Vagina (tissue), 2 donors: Measurements from ENCODE around the gene PTPN12.

Experiments
- POLR2A ChIP-seq, 2 donors: fragments of 450-650 bp; IDR thresholded peaks; one replicate each; pipeline ENCODE4 v1.6.1; 2017; ENCODE audit warnings: antibody characterized with exemption in 2 of 2, mild to moderate bottlenecking in 2 of 2, moderate library complexity in 2 of 2
- TF ChIP-seq, protein P1 (sequence below), 3 experiments: fragments of 450-650 bp in 2 of 3; fragments of 200-600 bp in 1 of 3; sonication (generic) in 1 of 3; IDR thresholded peaks; one replicate each; pipeline ENCODE4 v1.5.1; 2017 to 2019; ENCODE audit warnings: antibody characterized with exemption in 3 of 3, mild to moderate bottlenecking in 2 of 3, moderate library complexity in 2 of 3

DNA sequence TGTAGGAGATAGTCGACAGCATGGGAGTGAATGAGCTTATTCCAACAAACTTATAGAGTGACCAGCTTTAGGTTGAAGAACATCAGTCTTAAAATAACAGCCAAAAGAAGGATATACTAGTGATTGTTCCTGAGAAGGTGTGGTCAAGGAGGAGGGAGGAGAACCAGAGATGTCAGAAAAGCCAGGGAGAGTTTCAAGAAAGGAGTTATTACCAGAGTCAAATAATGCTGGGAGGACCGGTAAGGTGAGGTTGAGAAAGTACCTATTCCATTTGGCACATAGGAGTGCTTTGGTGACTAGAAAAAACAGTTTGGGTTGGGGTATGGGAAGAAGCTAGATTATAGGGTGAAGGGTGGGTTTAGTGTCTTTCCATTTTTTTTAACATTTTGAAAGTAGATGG, 5.8 kb downstream of the PTPN12 start:
- TF ChIP-seq, protein P1, sequence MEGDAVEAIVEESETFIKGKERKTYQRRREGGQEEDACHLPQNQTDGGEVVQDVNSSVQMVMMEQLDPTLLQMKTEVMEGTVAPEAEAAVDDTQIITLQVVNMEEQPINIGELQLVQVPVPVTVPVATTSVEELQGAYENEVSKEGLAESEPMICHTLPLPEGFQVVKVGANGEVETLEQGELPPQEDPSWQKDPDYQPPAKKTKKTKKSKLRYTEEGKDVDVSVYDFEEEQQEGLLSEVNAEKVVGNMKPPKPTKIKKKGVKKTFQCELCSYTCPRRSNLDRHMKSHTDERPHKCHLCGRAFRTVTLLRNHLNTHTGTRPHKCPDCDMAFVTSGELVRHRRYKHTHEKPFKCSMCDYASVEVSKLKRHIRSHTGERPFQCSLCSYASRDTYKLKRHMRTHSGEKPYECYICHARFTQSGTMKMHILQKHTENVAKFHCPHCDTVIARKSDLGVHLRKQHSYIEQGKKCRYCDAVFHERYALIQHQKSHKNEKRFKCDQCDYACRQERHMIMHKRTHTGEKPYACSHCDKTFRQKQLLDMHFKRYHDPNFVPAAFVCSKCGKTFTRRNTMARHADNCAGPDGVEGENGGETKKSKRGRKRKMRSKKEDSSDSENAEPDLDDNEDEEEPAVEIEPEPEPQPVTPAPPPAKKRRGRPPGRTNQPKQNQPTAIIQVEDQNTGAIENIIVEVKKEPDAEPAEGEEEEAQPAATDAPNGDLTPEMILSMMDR (IDR thresholded peaks at IDR 0.05) = no peak
- TF ChIP-seq POLR2A (IDR thresholded peaks at IDR 0.05) = no peak
